A549 treated with GW870086 at 1 μM for 4 hours (cell line): ENCODE measurements around the gene LIM2. TPM values are rescaled to one million over a fixed set of nuclear protein-coding genes. Genes with fewer than 3 reads are reported as not detected.

Experiments used
- total RNA-seq: library from RNA; stranded (reverse); fragments of 200-300 nt; extraction: Qiagen RNA extraction; gene quantifications from 5 replicates; pipeline ENCODE4 v1.2.3, GENCODE V29; 2022; ENCODE audit warnings: low read depth

LIM2 gene
- not detected in 5 replicates for total RNA-seq

GRCh38 chr19:51387924-51388389, at the start of gene LIM2:
LIM2 (minus strand) TSS chr19:51387974; CDS start chr19:51387443, 531 bp downstream.

GRCh38 chr19:51417107-51417809, 29.5 kb upstream of the LIM2 start, which contains the start of gene SIGLEC10:
SIGLEC10 (minus strand) TSS chr19:51417642; CDS start chr19:51417581, 61 bp downstream.

GRCh38 chr19:51372649-51373504, 14.9 kb downstream of the LIM2 start, which contains the start of gene NKG7:
NKG7 (minus strand) TSS chr19:51372654; CDS start chr19:51372535, 119 bp downstream.

GRCh38 chr19:51368366-51369282, 19.1 kb downstream of the LIM2 start, which contains the start of gene CLDND2:
CLDND2 (minus strand) TSS chr19:51369003; CDS start chr19:51368577, 426 bp downstream.

GRCh38 chr19:51365965-51366388, 21.8 kb downstream of the LIM2 start, which contains the start of gene ETFB:
ETFB (minus strand) TSS chr19:51366388; CDS start chr19:51366326, 62 bp downstream.

GRCh38 chr19:51341976-51342580, 45.7 kb downstream of the LIM2 start, which contains the start of gene VSIG10L:
VSIG10L (minus strand) TSS chr19:51342139; CDS start chr19:51342124, 15 bp downstream.

Other genes starting within 250 kb of the LIM2 start
- not detected in 5 replicates for gene SIGLEC7, start 245.7 kb downstream of the LIM2 start, total RNA-seq
- gene CD33, start 162.9 kb downstream of the LIM2 start, total RNA-seq = not detected in 5 replicates
- not detected in 5 replicates for gene SIGLECL1, start 136.9 kb downstream of the LIM2 start, total RNA-seq
- 0.06 to 0.08 TPM (median 0.06 TPM) in 3 of 5 replicates, not detected in the others for gene IGLON5, start 76.3 kb downstream of the LIM2 start, total RNA-seq
- 10.7 to 14.9 TPM (median 14.4 TPM) in 5 replicates for gene VSIG10L, start 45.8 kb downstream of the LIM2 start, total RNA-seq
- gene ETFB, start 21.6 kb downstream of the LIM2 start, total RNA-seq = 234 to 272 TPM (median 249 TPM) in 5 replicates
- gene CLDND2, start 19.0 kb downstream of the LIM2 start, total RNA-seq = 5.1 to 14.5 TPM (median 12.4 TPM) in 5 replicates
- not detected in 5 replicates for gene NKG7, start 15.3 kb downstream of the LIM2 start, total RNA-seq
- gene C19orf84, start 2.6 kb upstream of the LIM2 start, total RNA-seq = not detected in 5 replicates
- gene SIGLEC10, start 29.7 kb upstream of the LIM2 start, total RNA-seq = 0.08 TPM in 1 of 5 replicates, not detected in the others
- gene SIGLEC8, start 70.5 kb upstream of the LIM2 start, total RNA-seq = not detected in 5 replicates
- gene CEACAM18, start 90.6 kb upstream of the LIM2 start, total RNA-seq = not detected in 5 replicates
- gene SIGLEC12, start 113.8 kb upstream of the LIM2 start, total RNA-seq = not detected in 5 replicates
- gene SIGLEC6, start 143.7 kb upstream of the LIM2 start, total RNA-seq = not detected in 5 replicates
- gene ZNF175, start 183.3 kb upstream of the LIM2 start, total RNA-seq = 2.8 to 5.1 TPM (median 4.3 TPM) in 5 replicates
- gene SIGLEC5, start 242.4 kb upstream of the LIM2 start, total RNA-seq = not detected in 5 replicates